Prostate gland (tissue), 2 donors: ENCODE results near the gene NOC2L. TPM values are rescaled to one million over a fixed set of nuclear protein-coding genes. Genes with fewer than 3 reads are reported as not detected.

ENCODE experiments used
- DNase-seq: peaks from one replicate; pipeline ENCODE4 v3.0.0-alpha.2; 2019; ENCODE audit warnings: low spot score
- H3K27ac ChIP-seq, 2 donors: fragments of 200-600 bp; sonication (generic); 2 replicates each; pipeline ENCODE4 v1.5.1; 2017 to 2019
- H3K27me3 ChIP-seq: fragments of 200-600 bp; sonication (generic); replicated peaks from 2 replicates; pipeline ENCODE4 v1.5.1; 2019; ENCODE audit not compliant: insufficient read depth
- H3K36me3 ChIP-seq, 2 donors: fragments of 200-600 bp; sonication (generic); 1 replicate in 1 of 2; 2 replicates in 1 of 2; pipeline versions ENCODE4 v1.5.1 to v1.8.1; 2017 to 2019
- H3K4me1 ChIP-seq: fragments of 200-600 bp; sonication (generic); replicated peaks from 2 replicates; pipeline ENCODE4 v1.5.1; 2019
- H3K4me3 ChIP-seq, 2 donors: fragments of 200-600 bp; sonication (generic); 2 replicates each; pipeline ENCODE4 v1.5.1; 2017 to 2019
- H3K9me3 ChIP-seq: fragments of 200-600 bp; sonication (generic); 2 replicates; pipeline ENCODE4 v1.5.1; 2017
- CTCF ChIP-seq, 4 experiments: fragments of 200-600 bp in 2 of 4; fragments of 450-650 bp in 2 of 4; sonication (generic) in 2 of 4; IDR thresholded peaks; 1 replicate in 3 of 4; 2 replicates in 1 of 4; pipeline ENCODE4 v1.5.1; 2016 to 2019; ENCODE audit warnings: antibody characterized with exemption in 4 of 4, mild to moderate bottlenecking in 2 of 4, moderate library complexity in 2 of 4
- POLR2A ChIP-seq: fragments of 450-650 bp; IDR thresholded peaks from one replicate; pipeline ENCODE4 v1.6.1; 2016; ENCODE audit warnings: antibody characterized with exemption, mild to moderate bottlenecking
- POLR2AphosphoS5 ChIP-seq: sonication (generic); formaldehyde crosslinking; IDR thresholded peaks from one replicate; pipeline ENCODE4 v1.6.1; 2017; ENCODE audit warnings: antibody characterized with exemption
- WGBS: methylation state at CpG from one replicate; pipeline ENCODE4 v1.1.5; 2018; 5-methylcytosine and 5-hydroxymethylcytosine counted together
- intact Hi-C: fragments of 100-400 bp; cut with DNase I; formaldehyde crosslinking; loops from one replicate; pipeline ENCODE4 v1.14.2; 2022
- total RNA-seq, 2 donors: library from RNA; depleted of rRNA; stranded (reverse); fragments of >200 nt; gene quantifications; one replicate each; pipeline ENCODE4 v1.1.0, GENCODE V29; 2016

NOC2L gene
- total RNA-seq, 2 donors from 2014 or later: 43.2 to 65.5 TPM

- no peaks in the 10 kb centered on the region for H3K36me3 ChIP-seq
- no peaks in the 10 kb centered on the region for H3K9me3 ChIP-seq
- DNase-seq: no peak
- WGBS: 57% methylated on average over 25 of the region's 25 CpGs
- H3K27me3 ChIP-seq: peaks cover 12% of the 10 kb centered on the region
- TF ChIP-seq CTCF (IDR thresholded peaks at IDR 0.05) (no peak), POLR2A (no peak), POLR2AphosphoS5 (no peak)
- H3K4me3 ChIP-seq: no peak overlapping the region
- intact Hi-C loops: no loop called here
- no peak overlapping the region for H3K27ac ChIP-seq
- no peaks in the 10 kb centered on the region for H3K4me1 ChIP-seq
Observed at GRCh38 chr1:910881-911721, 48.0 kb downstream of the NOC2L start.

- no peak overlapping the region for H3K27ac ChIP-seq
- peaks cover 12% of the 10 kb centered on the region for H3K27me3 ChIP-seq
- H3K36me3 ChIP-seq: no peaks in the 10 kb centered on the region
- no peak overlapping the region for H3K4me3 ChIP-seq
- TF ChIP-seq CTCF (IDR thresholded peaks at IDR 0.05) (no peak), POLR2A (no peak), POLR2AphosphoS5 (no peak)
- 35% methylated on average over 19 of the region's 29 CpGs for WGBS
- DNase-seq: no peak
- no peaks in the 10 kb centered on the region for H3K9me3 ChIP-seq
- intact Hi-C loops: no loop called here
- no peaks in the 10 kb centered on the region for H3K4me1 ChIP-seq
Observed at GRCh38 chr1:910311-910880, 48.7 kb downstream of the NOC2L start.

- Histone ChIP-seq H3K4me3 (no peak overlapping the region), H3K4me1 (no peaks in the 10 kb centered on the region), H3K36me3 (no peaks in the 10 kb centered on the region), H3K27me3 (peaks cover 12% of the 10 kb centered on the region), H3K9me3 (no peaks in the 10 kb centered on the region), H3K27ac (no peak overlapping the region)
- WGBS: 17% methylated on average over 12 of the region's 53 CpGs
- intact Hi-C loops: loop anchor here (5.0 kb wide), 1 partner anchor 57 kb away; the partner anchor contains the start of gene PLEKHN1
- DNase-seq: no peak
- TF ChIP-seq CTCF (IDR thresholded peaks at IDR 0.05): no peak
- TF ChIP-seq POLR2AphosphoS5: no peak
- no peak for TF ChIP-seq POLR2A
Observed at GRCh38 chr1:909861-910310, 49.2 kb downstream of the NOC2L start.

GRCh38 chr1:908661-909060 lies 50.4 kb downstream of the NOC2L start:
- DNase-seq: no peak
- H3K36me3 ChIP-seq: no peaks in the 10 kb centered on the region
- WGBS: 82% methylated on average over 7 of the region's 16 CpGs
- H3K9me3 ChIP-seq: no peaks in the 10 kb centered on the region
- peaks cover 12% of the 10 kb centered on the region for H3K27me3 ChIP-seq
- no peak overlapping the region for H3K4me3 ChIP-seq
- no peak for TF ChIP-seq CTCF (IDR thresholded peaks at IDR 0.05)
- no peak for TF ChIP-seq POLR2A
- TF ChIP-seq POLR2AphosphoS5: no peak
- intact Hi-C loops: loop anchor here (5.0 kb wide), 1 partner anchor 59 kb away; the partner anchor contains the start of gene PLEKHN1
- H3K4me1 ChIP-seq: no peaks in the 10 kb centered on the region
- no peak overlapping the region for H3K27ac ChIP-seq
